PFSK-1 (cell line): Measurements from ENCODE around the gene SLC16A14.

ENCODE experiments used
- FOXP2 ChIP-seq: optimal IDR thresholded peaks from 2 replicates; pipeline ENCODE3; 2011; ENCODE audit warnings: borderline replicate concordance, control low read depth, inconsistent platforms; ENCODE audit not compliant: insufficient read depth; ENCODE audit errors: extremely low read length, extremely low read depth
- POLR2AphosphoS5 ChIP-seq: IDR thresholded peaks from 2 replicates; pipeline ENCODE4 v1.6.1; 2012; ENCODE audit warnings: low read depth, mild to moderate bottlenecking, control low read depth, low read length, moderate library complexity
- REST ChIP-seq, 2 experiments: IDR thresholded peaks; 2 replicates each; pipeline versions ENCODE4 v1.6.1 to v1.8.0; 2011 to 2012; ENCODE audit warnings: low read depth in 2 of 2, low read length in 2 of 2, control low read depth in 1 of 2, inconsistent platforms in 1 of 2, mild to moderate bottlenecking in 1 of 2, moderate library complexity in 1 of 2; ENCODE audit not compliant: insufficient read depth in 1 of 2
- SIN3A ChIP-seq: IDR thresholded peaks from 2 replicates; pipeline ENCODE4 v1.6.1; 2012; ENCODE audit warnings: mild to moderate bottlenecking, low read length, moderate library complexity, borderline replicate concordance; ENCODE audit not compliant: insufficient read depth
- TAF1 ChIP-seq: IDR thresholded peaks from 2 replicates; pipeline ENCODE4 v1.6.1; 2012; ENCODE audit warnings: low read length, control low read depth, borderline replicate concordance; ENCODE audit not compliant: insufficient read depth

- TF ChIP-seq POLR2AphosphoS5 = no peak
- no peak for TF ChIP-seq SIN3A
- TF ChIP-seq TAF1 = no peak
- TF ChIP-seq REST (IDR thresholded peaks at IDR 0.05; ENCODE audit: insufficient read depth in 1 of 2, low read depth in 2 of 2, low read length in 2 of 2) = no peak
- TF ChIP-seq FOXP2 = no peak
These were observed 14.8 kb downstream of the SLC16A14 start for GRCh38 chr2:230053753-230054478.
